GM12874 (cell line): Measurements from ENCODE around the gene GYS2.

Experiments
- CTCF ChIP-seq: IDR thresholded peaks from 2 replicates; pipeline ENCODE4 v1.5.1; 2011; ENCODE audit warnings: low read depth, mild to moderate bottlenecking, control low read depth, low read length, moderate library complexity; ENCODE audit not compliant: insufficient read depth

GYS2 gene

DNA sequence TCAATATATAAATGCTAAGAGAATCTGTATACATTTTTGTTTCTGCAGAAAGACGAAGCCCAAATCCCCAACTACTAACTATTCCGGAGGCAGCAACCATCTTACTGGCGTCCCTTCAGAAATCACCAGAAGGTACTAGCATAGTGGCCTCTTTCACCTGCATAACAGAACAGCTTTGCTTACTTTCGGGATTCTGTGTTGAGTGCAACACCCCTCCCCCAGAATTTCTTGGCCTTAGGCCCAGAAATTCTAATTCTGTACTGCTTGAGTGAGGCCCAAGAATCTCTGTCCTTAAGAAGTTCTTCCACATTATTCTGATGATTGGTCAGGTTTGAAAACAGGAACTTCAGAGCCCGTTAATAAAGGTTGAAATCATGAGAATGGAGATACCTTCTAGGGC is 75.7 kb downstream of the GYS2 start:
- no peak for TF ChIP-seq CTCF

- no peak for TF ChIP-seq CTCF
Measured at GRCh38 chr12:21527451-21528180, 77.0 kb downstream of the GYS2 start.

- no peak for TF ChIP-seq CTCF
Measured at GRCh38 chr12:21526721-21527345, 77.8 kb downstream of the GYS2 start.

DNA sequence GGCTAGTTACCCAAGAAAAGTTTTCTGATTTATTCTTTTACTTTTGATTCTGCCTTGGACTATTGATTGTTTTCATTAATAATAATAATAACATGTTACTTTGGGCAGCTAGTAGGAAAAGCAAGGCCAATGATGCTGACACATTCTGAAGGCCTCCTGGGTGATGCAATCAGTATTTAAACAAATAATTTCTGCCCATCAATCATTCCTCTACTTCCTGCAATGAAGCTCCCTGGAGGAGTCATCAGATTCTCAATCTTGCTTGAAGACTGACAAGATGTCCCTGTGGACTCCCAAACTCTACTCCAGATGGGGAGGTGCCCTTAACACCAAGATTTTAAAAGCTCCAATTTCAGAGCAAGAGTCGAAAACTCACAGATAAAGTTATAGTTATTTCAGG is 78.6 kb downstream of the GYS2 start, which contains the start of gene SPX:
SPX (plus strand) TSS at position 244 of the 400 bp plus-strand sequence. CDS start 177 bp downstream, outside the sequence.
- TF ChIP-seq CTCF, result no peak

DNA sequence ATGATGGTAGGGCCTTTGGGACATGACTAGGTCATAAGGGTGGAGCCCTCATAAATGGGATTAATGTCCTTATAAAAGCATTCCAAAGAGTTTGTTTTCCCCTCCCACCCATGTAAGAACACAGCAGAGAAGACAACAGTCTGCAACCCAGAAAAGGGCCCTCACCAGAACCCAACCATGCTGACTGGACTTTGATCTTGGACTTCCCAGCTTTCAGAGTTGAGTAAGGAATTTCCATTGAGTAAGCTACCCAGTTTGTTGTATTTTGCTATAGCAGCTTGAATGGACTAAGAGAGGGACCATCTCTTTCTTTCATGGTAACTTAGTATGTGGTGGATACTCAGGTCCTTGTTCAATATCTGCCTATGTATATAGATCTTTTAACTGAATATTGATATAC is 81.5 kb downstream of the GYS2 start:
- no peak for TF ChIP-seq CTCF

DNA sequence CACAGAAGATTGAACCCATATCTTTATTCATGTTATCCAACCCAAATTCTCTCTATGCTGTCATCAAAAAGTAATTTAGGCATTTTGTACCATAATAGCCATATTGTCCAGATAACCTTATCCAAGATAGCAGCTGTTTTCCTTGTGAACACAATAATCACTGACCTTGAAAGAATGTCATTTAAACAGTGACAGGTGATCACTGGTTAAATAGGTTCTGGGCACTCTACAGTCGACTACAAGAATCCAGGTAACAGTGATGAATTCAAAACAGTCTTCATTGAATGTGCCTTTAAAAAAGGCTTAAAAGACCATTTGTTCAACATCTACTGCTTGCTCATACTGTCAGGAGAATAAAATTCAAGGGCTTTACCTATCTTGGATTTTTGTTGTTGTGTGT is 83.1 kb downstream of the GYS2 start:
- TF ChIP-seq CTCF, result no peak

DNA sequence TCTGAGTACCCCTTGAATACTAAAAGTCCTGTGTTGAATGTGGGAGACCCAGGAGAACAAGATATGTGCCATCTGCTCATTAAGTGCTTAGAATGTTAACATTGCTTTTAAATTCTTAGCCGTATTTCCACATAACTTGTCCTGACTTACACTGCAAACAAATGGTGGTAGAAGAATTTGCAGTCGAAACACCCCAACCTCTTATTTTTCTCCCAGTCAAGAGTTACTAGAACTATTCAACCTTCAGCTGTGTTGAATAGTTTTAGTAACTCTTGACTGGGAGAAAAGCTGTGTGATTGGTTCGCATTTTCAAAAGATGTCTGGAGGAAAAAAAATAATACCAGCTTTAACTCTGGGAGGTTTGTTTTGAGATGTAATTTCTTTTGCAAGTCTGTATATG is 86.2 kb downstream of the GYS2 start:
- no peak for TF ChIP-seq CTCF
